HG03025 (cell line): ENCODE data around the gene LRRK1.

Source experiments
- ATAC-seq: cut with Tn5 transposase; IDR thresholded peaks from one replicate; pipeline ENCODE4 v1.9.1; 2021; ENCODE audit warnings: mild to moderate bottlenecking, moderate library complexity; ENCODE audit not compliant: unreplicated experiment, low FRiP score

Gene LRRK1, protein sequence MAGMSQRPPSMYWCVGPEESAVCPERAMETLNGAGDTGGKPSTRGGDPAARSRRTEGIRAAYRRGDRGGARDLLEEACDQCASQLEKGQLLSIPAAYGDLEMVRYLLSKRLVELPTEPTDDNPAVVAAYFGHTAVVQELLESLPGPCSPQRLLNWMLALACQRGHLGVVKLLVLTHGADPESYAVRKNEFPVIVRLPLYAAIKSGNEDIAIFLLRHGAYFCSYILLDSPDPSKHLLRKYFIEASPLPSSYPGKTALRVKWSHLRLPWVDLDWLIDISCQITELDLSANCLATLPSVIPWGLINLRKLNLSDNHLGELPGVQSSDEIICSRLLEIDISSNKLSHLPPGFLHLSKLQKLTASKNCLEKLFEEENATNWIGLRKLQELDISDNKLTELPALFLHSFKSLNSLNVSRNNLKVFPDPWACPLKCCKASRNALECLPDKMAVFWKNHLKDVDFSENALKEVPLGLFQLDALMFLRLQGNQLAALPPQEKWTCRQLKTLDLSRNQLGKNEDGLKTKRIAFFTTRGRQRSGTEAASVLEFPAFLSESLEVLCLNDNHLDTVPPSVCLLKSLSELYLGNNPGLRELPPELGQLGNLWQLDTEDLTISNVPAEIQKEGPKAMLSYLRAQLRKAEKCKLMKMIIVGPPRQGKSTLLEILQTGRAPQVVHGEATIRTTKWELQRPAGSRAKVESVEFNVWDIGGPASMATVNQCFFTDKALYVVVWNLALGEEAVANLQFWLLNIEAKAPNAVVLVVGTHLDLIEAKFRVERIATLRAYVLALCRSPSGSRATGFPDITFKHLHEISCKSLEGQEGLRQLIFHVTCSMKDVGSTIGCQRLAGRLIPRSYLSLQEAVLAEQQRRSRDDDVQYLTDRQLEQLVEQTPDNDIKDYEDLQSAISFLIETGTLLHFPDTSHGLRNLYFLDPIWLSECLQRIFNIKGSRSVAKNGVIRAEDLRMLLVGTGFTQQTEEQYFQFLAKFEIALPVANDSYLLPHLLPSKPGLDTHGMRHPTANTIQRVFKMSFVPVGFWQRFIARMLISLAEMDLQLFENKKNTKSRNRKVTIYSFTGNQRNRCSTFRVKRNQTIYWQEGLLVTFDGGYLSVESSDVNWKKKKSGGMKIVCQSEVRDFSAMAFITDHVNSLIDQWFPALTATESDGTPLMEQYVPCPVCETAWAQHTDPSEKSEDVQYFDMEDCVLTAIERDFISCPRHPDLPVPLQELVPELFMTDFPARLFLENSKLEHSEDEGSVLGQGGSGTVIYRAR (N-terminal part only)

DNA sequence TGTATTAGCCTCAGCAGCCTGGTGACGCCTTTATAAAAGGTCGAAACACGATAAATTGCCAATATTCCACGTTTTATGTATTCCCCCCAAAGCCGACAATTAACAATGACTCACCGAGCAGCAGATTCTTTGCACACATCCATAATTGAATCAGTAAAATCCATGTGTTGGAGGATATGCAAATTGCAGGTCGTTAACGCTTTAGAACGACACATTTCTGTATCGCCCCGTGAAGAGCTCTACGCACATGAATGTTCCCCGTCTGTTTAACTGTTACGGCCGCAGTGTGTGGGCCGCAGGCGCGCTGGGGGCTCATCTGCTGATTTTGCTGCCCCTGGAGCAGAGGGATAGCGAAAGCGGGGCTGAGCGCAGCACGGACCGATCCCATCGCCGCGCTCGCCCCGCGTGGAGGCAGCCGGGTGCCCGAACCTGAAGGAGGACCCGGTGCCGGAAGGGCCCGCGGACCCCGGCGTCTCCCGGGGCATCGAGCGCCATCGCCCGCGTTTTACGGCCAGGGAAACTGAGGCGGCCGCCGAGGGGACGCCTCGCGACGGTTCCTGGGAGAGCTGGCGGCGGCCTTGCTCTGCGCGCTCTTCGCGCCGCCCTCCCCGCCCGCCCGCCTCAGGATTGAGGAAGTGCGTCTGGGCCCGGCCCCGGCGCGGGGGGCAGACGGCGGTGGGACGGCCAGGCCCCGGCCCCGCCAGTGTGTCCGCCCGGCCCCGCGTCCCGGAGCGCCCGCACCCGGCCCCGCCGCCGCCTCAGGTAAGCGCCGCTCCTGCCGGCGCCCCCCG is at the start of gene LRRK1:
TSS of gene LRRK1 (plus strand) at position 668 of the 791 bp plus-strand sequence. CDS start 5,276 bp downstream, outside the sequence.
- ATAC-seq = no peak

DNA sequence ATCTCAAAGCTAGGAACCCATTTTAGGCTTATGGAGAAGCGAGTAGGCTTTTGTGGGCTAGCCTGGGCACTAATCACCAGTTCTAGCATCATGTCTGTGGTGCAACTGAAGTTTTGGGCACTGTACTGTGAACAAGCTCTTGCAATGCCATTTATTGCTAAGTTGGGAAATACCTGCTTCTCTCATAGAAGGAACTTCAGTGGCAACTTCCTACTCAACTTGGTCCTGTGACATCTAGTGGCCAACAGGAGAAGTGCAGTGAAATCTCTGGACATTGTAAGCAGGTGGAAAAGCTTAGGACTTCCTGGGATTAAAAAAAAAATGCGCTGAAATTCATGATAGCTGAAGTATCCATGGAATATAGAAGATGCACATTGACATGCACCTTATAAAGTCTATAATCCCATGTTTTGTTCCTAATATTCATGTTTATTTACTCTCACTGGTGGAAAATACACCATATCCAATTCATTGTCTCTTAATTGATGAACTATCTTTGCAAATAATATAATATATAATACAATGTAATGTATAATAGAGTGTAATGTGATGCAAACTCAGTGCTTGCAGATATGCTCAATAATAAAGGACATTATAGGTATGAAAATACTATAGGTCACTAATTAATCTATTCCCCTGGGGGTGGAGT is 46.0 kb upstream of the LRRK1 start:
- no peak for ATAC-seq

DNA sequence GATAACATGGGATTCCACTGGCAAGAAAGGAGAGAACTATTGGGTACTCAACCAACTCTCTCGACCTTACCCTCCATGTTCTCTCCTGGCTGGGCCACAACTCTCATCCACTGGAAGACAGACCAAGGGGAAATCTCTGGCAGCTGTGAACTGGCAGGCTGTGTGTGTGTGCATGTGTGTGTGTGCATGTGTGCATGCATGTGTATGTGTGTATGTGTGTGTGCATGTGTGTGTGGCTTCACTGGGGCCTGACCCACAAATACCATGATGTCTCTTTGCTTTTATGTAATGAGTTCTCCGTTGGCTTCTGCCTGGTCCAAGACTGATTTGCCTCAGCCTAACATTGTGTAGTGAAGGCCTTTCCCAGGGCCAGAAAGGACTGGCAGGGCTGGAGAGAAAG is 43.7 kb upstream of the LRRK1 start:
- no peak for ATAC-seq

DNA sequence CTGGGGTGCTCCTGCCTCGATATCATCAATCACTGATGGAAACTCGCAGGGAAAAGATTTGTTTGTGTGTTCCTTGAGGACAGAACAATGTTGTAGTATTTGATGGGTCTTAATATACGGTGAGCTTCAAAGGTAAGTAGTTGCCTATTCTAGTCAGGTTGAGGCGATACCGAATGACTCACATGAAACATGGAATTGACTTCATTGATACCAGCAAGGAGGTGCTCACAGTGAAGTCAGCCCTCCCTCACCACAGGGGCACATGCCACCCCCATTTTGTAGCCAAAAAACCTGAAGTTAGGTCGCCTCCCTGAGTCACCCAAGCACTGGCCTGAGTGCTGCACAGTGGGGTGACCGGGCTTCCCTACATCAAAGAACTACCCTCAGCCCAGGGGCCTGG is 43.2 kb upstream of the LRRK1 start:
- ATAC-seq = no peak

DNA sequence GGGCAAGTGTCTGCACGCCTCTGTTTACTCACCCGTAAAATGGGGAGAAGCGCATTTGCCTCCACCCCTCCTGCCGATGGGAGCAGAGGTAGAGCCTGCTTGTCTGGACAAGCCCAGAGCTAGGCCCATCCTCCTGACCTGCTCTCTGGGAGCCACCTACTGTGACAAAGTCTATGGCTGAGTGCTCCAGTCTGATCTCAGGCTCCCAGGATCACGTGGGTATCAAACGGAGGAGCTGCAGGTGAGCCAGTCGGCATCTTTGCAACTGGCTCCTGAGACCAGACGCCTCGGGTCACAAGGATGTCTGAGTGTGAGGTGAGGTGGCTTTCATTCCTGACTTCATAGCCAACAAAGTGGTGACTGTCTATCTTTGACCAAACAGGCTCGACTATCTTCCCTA is 41.6 kb upstream of the LRRK1 start:
- ATAC-seq = no peak

DNA sequence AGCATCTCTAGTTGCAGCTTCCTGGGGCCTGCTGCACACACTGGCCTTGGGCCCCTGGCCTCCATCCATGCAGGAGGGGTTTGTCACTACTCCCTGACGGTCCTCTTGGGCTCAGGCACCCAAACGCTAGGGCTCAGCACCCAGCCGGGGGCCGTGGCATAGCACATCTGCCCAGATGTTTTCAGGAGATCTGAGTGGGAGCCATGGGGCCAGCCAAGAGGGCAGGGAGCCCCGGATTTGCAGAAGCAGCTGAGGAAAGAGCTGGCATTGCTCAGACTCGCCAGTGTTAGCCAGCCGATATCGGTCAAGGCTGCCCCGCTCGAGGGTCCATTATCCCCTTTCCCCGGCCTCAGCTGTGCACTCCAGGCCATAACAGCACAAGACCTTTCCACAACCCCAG is 41.0 kb upstream of the LRRK1 start:
- no peak for ATAC-seq

DNA sequence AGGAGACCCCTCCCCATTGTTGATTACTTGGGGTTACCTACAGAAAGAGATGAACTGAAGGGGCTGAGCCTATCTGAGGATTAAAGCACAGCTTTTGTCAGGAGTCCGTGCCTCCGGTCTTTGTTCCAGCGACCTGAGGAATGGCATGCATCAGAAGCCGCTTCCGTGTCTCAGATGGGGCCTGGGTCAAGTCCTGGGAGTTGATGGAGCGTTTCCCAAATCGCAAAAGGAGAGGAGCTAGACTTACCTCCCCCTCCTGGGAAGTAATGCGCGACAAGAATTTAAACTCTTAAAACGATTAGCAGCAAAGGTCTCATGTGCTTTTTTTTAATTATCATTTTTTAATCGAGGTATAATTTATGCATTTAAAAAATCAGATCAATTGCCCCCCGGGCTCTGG is 40.5 kb upstream of the LRRK1 start:
- no peak for ATAC-seq

DNA sequence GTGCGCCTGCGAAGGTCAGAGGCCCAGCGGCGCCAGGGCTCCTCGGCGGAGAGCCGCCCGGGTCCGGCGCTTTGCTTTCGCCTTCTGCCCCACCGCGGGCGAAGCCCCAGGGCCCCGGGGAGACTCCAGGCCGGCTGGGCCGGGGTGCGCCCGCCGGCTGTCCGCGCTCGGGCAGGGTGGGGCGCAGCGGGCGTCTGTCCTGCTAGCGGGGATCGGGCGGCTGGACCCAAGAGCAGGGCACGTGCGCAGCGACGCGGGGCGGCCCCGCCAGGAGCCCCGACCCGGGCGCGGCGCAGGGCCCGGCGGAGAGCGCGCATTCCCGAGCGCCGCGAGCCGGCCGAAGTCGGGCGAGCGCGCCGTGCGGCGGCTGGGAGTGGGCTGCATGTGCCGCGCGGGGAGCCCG is 40.1 kb upstream of the LRRK1 start:
- ATAC-seq = no peak

DNA sequence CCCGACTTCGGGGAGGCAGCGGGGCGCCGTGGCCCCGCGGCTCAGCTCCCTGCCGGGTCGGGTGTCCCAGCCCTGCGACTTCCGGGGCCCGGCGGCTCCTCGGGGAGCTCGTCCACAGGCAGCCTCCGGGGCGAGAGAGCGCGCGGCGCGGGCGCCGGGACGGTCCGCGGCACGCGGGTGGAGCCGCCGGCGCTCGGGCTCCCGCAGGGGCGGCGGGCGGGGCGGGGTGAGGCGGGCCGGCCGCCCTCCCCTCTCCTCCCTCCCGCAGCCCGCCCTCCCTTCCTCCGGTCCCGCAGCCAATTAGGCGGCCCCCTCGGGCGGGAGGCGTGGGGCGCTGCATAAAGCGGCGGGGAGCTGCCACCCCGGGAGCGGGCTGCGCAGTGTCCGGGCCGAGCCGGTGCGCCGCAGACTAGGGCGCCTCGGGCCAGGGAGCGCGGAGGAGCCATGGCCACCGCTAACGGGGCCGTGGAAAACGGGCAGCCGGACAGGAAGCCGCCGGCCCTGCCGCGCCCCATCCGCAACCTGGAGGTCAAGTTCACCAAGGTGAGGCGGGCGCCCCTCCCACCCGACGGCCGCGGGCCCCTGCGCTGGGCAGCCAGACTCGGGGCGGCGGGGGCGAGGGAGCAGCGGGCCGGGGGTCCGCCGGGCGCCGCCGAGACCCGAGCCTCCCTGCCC is 39.6 kb upstream of the LRRK1 start, which contains the start of gene ALDH1A3:
TSS of gene ALDH1A3 (plus strand) at position 368 of the 675 bp plus-strand sequence. CDS start at position 445, 77 bp downstream.
- ATAC-seq = no peak

DNA sequence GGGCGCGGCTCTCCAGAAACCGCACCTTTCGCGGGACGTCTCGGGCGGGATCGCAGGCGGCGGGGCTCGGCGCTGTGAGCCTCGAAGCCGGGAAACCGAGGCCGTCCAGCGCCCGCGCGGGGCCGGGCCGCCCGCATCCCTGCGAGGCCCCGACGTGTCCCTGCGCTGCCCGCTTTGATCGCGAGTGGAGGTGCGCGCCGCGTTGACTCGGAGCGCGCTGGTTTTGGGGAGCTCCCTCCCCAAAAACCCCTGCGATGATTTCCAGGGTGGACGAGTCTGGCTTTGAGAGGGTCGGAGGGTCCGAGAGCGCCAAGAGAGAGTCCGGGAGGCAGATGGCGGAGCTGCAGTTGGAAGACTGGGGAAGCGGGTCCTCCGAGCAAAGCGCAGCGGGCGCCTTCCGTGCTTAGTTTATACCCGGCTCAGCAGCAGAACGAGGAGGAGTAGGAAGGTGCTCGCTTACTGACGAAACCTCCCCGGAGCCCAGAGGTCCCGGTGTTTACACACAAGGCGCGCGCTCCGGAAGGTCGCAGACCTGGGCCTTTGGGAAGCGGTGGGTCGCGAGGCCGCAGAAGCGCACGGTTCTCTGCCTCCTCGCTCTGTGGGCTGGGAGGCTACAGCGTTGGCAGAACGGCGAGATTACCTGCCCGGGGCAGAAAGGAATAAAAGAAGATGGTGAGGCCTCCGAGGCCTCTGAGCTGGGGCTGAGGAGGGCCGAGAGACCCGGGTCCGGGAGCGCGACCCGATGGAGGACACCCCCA is 38.8 kb upstream of the LRRK1 start:
- no peak for ATAC-seq

DNA sequence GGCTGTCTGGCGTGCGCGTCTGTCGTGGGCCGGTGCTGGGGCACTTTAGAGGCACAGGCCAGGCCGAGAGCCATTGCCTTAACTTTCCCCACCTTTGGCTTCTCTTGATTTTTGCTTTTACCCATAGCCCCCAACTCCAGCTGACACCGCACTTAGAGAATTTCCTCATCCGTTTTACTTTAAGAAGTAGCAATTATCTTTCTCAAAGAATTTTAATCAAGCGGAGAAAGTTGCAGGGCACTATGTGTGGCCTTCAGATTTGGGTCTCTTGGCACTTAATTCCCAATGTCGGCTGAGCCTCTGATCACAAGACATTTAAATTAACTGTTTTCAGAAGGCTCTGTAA is 38.3 kb upstream of the LRRK1 start:
- no peak for ATAC-seq

DNA sequence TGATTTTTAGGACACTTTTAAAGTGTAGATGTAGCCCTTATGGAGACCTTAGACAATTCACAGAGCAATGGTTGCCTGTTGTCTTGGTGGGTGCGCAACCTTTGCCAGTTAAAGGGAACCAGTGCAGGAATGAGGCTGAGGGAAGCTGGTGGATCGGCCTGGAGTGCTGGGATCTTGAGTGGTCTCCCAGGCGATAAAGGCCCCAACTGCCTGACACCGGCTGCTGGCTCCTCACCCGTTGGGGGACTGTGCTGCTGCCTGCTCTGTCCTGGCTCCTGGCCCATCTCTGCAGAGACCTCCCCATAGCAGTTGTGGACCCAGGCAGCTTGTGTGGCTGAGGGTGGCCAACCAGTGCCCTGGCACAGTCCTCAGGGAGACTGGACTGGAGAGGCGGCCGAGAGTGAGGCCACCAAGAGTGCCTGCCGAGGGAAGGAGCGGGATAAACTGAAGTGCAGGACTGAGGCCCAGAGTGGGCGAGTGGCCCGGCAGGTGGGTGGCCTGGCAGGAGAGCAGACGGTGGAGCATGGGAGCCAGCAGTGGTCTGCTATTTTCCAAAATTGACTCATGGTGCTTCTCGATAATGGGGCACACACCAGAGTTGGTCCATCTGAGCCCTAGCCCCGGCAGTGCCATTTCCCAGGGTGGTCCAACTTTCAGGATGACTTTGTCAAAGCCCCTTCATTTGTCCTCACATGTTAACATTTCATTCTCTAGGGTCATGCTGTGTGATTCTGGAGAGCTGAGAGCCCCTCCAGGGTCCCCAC is 37.4 kb upstream of the LRRK1 start:
- ATAC-seq = no peak

DNA sequence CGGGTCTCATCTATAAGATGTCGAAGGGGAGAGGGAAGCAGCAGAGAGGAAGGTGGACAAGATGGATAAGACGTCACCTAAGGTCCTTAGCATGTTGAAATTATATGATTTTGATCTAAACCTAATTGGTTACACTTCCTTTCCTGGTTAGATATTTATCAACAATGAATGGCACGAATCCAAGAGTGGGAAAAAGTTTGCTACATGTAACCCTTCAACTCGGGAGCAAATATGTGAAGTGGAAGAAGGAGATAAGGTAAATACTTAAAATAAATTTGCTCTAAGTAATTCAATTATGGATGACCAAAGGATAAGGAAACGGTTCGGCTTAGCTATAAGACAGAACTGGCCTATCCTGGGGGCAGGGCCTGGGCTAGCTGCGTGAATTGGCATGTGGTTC is 34.0 kb upstream of the LRRK1 start:
- ATAC-seq = no peak

DNA sequence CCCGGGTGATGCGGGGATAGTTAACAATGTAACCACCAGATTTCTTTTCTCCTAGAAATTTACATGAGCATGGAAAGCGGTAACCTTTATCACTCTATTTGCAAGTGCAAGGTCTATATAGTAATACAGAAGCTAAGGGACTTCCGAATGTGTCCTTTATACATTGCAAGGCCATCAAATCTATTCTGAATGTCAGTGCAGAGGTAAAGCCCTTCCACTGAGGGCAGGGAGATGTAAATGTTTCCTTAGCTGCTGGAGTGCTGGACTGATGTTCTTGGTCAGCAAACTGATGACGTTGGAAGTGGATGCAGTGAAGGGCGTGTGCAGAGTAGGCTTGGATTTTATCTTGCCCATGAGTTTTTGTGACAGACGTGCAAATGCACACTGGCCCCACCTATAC is 33.3 kb upstream of the LRRK1 start:
- ATAC-seq = no peak

DNA sequence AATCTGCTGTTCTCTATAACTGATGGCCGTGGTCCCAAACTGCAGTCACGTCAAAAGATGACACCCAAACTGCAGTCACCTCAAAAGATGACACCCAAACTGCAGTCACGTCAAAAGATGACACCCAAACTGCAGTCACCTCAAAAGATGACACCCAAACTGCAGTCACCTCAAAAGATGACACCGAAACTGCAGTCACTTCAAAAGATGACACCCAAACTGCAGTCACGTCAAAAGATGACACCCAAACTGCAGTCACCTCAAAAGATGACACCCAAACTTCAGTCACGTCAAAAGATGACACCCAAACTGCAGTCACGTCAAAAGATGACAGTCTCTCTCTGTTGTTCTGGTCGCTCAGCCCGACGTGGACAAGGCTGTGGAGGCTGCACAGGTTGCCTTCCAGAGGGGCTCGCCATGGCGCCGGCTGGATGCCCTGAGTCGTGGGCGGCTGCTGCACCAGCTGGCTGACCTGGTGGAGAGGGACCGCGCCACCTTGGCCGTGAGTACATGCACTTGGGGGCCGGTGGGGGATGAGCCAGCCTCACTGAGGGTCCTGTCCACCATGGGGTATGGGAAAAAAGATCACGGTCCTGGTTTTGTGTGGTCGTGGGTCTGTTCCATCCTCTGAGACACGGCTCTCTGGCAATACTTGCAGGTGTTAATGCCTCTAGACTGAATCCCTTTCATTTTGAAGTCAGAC is 31.8 kb upstream of the LRRK1 start:
- ATAC-seq = no peak

DNA sequence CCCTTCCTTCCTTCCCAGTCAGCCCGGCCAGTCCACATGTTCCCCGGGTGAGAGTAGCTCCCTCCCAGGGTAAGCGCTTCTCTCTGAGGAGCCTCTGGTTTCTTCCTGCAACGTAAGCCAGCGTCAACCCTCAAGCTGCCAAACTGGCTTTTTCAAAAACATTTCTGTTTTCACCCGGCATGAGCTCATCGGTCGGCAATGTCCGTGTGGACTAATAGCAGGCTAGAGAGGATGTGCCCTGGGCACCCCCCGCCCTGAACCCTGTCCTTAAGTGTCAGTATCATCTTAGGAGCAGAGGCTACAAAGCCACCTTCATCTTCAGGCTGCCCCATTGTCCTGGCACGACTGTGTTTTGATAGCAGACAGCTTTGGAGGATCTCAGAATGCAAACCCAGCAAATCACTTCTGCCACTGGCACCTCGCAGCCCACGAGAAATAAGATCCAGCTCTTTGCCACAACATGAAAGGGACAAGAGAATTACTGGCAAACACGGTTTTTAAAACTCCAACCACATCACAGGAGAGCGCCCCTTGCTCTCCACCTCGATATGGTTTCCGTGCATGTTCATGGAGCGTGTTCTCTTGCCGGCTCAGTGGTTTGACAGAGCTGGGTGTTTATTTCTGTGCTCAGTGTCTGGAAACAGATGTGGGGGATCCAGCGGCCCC is 29.6 kb upstream of the LRRK1 start:
- ATAC-seq = no peak
